ENCODE measurements around the gene FAM13B. TPM values are rescaled to one million over a fixed set of nuclear protein-coding genes. Genes with fewer than 3 reads are reported as not detected.

The FAM13B gene
- total RNA-seq, 4 donors from 2014 or later, result 50.0 to 73.1 (median 53.6) TPM

GRCh38 chr5:138033907-138034306 lies 1.0 kb upstream of the FAM13B start:
- no peak for TF ChIP-seq POLR2AphosphoS5 (IDR thresholded peaks at IDR 0.05)
- no peak for TF ChIP-seq EP300 (IDR thresholded peaks at IDR 0.05)
- TF ChIP-seq, protein P1, sequence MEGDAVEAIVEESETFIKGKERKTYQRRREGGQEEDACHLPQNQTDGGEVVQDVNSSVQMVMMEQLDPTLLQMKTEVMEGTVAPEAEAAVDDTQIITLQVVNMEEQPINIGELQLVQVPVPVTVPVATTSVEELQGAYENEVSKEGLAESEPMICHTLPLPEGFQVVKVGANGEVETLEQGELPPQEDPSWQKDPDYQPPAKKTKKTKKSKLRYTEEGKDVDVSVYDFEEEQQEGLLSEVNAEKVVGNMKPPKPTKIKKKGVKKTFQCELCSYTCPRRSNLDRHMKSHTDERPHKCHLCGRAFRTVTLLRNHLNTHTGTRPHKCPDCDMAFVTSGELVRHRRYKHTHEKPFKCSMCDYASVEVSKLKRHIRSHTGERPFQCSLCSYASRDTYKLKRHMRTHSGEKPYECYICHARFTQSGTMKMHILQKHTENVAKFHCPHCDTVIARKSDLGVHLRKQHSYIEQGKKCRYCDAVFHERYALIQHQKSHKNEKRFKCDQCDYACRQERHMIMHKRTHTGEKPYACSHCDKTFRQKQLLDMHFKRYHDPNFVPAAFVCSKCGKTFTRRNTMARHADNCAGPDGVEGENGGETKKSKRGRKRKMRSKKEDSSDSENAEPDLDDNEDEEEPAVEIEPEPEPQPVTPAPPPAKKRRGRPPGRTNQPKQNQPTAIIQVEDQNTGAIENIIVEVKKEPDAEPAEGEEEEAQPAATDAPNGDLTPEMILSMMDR (IDR thresholded peaks at IDR 0.05), result no peak
- no peak for TF ChIP-seq POLR2A (IDR thresholded peaks at IDR 0.05; ENCODE audit: low read depth)
- Histone ChIP-seq H3K27me3 (no peaks in the 10 kb centered on the region), H3K36me3 (no peaks in the 10 kb centered on the region), H3K4me1 (peaks cover 23 to 53% (median 46%) of the 10 kb centered on the region in 4 donors), H3K27ac (replicated peaks in 1 of 4) (peak overlapping the region; percentile 99 to 100 (median 100)), H3K4me3 (peak overlapping the region in 3 of 4 donors; percentile 91 to 100 (median 92)), H3K9me3 (no peaks in the 10 kb centered on the region)
- 57% methylated on average over 2 of the region's 2 CpGs for WGBS
- intact Hi-C loops (cut with DNase I), result loop anchor here (10.0 kb wide), 1 partner anchor 259 kb away; no protein-coding TSS in a partner anchor
- DNase-seq (ENCODE audit: extremely low spot score), result no peak

- Histone ChIP-seq H3K27ac (replicated peaks in 1 of 4) (peak overlapping the region; percentile 99 to 100 (median 100)), H3K36me3 (no peaks in the 10 kb centered on the region), H3K27me3 (no peaks in the 10 kb centered on the region), H3K4me3 (peak overlapping the region; percentile 91 to 100 (median 92)), H3K9me3 (no peaks in the 10 kb centered on the region), H3K4me1 (peaks cover 25 to 59% (median 51%) of the 10 kb centered on the region in 4 donors)
- intact Hi-C loops (cut with DNase I), result loop anchor here (10.0 kb wide), 1 partner anchor 259 kb away; no protein-coding TSS in a partner anchor
- TF ChIP-seq POLR2AphosphoS5 (IDR thresholded peaks at IDR 0.05) (no peak), POLR2A (IDR thresholded peaks at IDR 0.05; ENCODE audit: low read depth) (no peak), EP300 (IDR thresholded peaks at IDR 0.05) (no peak)
- TF ChIP-seq, protein P1 (IDR thresholded peaks at IDR 0.05), result no peak
- DNase-seq (ENCODE audit: extremely low spot score), result peak; percentile 92
- 0% methylated on average over 4 of the region's 15 CpGs for WGBS
These were observed 518 bp upstream of the FAM13B start for GRCh38 chr5:138033386-138033808.

DNA sequence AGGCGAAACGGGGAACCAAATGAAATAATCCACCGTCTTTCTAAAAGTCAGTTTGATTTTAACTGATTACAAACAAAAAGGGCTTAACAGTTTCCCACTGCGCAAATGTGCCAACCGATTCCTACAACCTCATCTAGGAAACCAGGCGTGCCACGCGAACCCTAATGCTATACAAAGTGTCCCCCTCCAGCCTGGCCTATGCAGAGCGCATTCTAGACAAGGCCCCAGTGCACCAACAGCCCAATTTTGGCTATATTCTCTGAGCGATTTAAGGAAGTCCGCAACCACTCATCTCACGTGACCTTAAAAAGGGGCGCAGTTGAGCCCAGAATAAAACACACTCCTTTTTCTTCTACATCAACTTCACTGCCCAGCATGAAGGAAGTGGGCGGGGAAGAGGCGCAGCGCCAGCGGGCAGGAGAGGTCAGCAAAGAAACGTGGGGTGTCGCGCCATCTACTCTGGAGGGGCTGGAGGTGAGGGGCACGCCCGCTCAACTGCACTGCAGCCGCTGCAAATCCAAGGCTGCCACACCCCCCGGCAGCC lies 779 bp downstream of the FAM13B start:
- Histone ChIP-seq H3K27ac (replicated peaks in 1 of 4) (peak overlapping the region; percentile 99 to 100 (median 100)), H3K27me3 (no peaks in the 10 kb centered on the region), H3K36me3 (no peaks in the 10 kb centered on the region), H3K4me3 (peak overlapping the region; percentile 91 to 100 (median 92)), H3K4me1 (peaks cover 25 to 70% (median 64%) of the 10 kb centered on the region in 4 donors), H3K9me3 (no peaks in the 10 kb centered on the region)
- peak; percentile 92 for DNase-seq (ENCODE audit: extremely low spot score)
- intact Hi-C loops (cut with DNase I), result loop anchor here (10.0 kb wide), 1 partner anchor 257 kb away; no protein-coding TSS in a partner anchor
- TF ChIP-seq EP300 (IDR thresholded peaks at IDR 0.05) (no peak), POLR2A (IDR thresholded peaks at IDR 0.05; ENCODE audit: low read depth) (no peak), POLR2AphosphoS5 (IDR thresholded peaks at IDR 0.05) (peak in 1 of 2 donors; percentile 37)
- TF ChIP-seq, protein P1 (IDR thresholded peaks at IDR 0.05), result no peak
- 1% methylated on average over 24 of the region's 24 CpGs for WGBS

- 90% methylated on average over 2 of the region's 2 CpGs for WGBS
- intact Hi-C loops (cut with DNase I), result loop anchor here (10.0 kb wide), 1 partner anchor 255 kb away; no protein-coding TSS in a partner anchor
- H3K27me3 ChIP-seq, result no peaks in the 10 kb centered on the region
- DNase-seq (ENCODE audit: extremely low spot score), result no peak
- no peaks in the 10 kb centered on the region for H3K36me3 ChIP-seq
- H3K27ac ChIP-seq (replicated peaks in 1 of 4), result peak overlapping the region in 3 of 4 donors; percentile 11 to 99 (median 21)
- no peaks in the 10 kb centered on the region for H3K9me3 ChIP-seq
- no peak for TF ChIP-seq EP300 (IDR thresholded peaks at IDR 0.05)
- no peak for TF ChIP-seq POLR2A (IDR thresholded peaks at IDR 0.05; ENCODE audit: low read depth)
- no peak for TF ChIP-seq POLR2AphosphoS5 (IDR thresholded peaks at IDR 0.05)
- peaks cover 21 to 79% (median 75%) of the 10 kb centered on the region in 4 donors for H3K4me1 ChIP-seq
- H3K4me3 ChIP-seq, result no peak overlapping the region
These were observed 2.9 kb downstream of the FAM13B start for GRCh38 chr5:138029944-138030343.

DNA sequence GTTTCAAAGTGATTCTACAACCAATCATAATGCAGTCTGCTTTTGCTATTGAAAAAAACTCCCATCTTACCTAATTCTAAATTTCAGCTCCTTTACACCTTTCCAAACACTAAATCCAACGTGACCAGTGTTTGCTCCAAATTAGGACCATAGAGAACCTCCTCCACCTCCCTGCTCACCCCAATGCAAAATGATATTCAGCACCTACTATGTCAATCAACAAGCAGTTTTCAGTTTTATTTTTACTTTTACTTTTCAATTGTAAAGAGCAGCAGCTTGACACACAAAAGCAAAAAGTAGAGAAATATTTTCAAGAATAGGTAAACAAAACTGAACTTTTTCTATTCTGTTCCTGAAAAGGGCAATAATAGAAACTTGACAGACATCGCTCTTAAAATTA lies 3.4 kb downstream of the FAM13B start:
- 64% methylated on average over 2 of the region's 2 CpGs for whole genome bisulfite sequencing
- no peak for TF ChIP-seq POLR2AphosphoS5 (IDR thresholded peaks at IDR 0.05)
- TF ChIP-seq, protein P1 (IDR thresholded peaks at IDR 0.05), result no peak
- TF ChIP-seq POLR2A (IDR thresholded peaks at IDR 0.05; ENCODE audit: low read depth), result no peak
- TF ChIP-seq EP300 (IDR thresholded peaks at IDR 0.05), result no peak
- DNase-seq (ENCODE audit: extremely low spot score), result no peak
- Histone ChIP-seq H3K27ac (replicated peaks in 1 of 4) (peak overlapping the region in 3 of 4 donors; percentile 5 to 21 (median 11)), H3K36me3 (no peaks in the 10 kb centered on the region), H3K27me3 (no peaks in the 10 kb centered on the region), H3K9me3 (no peaks in the 10 kb centered on the region), H3K4me3 (peak overlapping the region in 1 of 4 donors; percentile 7), H3K4me1 (peaks cover 21 to 84% (median 79%) of the 10 kb centered on the region in 4 donors)
- intact Hi-C loops (cut with DNase I), result no loop called here

Measured in esophagus muscularis mucosa (tissue), 4 donors.